Astrocyte of the cerebellum (primary cell): ENCODE data around the gene FOXO6.

ENCODE experiments used
- DNase-seq: peaks from one replicate; pipeline ENCODE4 v3.0.0-alpha.2; 2011; ENCODE audit warnings: low read depth
- H3K4me3 ChIP-seq: 2 replicates; pipeline ENCODE4 v1.5.1; 2011; ENCODE audit warnings: mild to moderate bottlenecking, low read depth, low read length, moderate library complexity
- in situ Hi-C: cut with HindIII; loops from 2 replicates; pipeline ENCODE4 v1.10.0; 2017; ENCODE audit warnings: low sequenced_read_pairs
- TF ChIP-seq, protein P1 (sequence below): IDR thresholded peaks from 2 replicates; pipeline ENCODE4 v1.5.1; 2012; ENCODE audit warnings: low read length, low read depth, moderate library complexity, mild to moderate bottlenecking; ENCODE audit errors: missing control alignments

FOXO6 gene

DNA sequence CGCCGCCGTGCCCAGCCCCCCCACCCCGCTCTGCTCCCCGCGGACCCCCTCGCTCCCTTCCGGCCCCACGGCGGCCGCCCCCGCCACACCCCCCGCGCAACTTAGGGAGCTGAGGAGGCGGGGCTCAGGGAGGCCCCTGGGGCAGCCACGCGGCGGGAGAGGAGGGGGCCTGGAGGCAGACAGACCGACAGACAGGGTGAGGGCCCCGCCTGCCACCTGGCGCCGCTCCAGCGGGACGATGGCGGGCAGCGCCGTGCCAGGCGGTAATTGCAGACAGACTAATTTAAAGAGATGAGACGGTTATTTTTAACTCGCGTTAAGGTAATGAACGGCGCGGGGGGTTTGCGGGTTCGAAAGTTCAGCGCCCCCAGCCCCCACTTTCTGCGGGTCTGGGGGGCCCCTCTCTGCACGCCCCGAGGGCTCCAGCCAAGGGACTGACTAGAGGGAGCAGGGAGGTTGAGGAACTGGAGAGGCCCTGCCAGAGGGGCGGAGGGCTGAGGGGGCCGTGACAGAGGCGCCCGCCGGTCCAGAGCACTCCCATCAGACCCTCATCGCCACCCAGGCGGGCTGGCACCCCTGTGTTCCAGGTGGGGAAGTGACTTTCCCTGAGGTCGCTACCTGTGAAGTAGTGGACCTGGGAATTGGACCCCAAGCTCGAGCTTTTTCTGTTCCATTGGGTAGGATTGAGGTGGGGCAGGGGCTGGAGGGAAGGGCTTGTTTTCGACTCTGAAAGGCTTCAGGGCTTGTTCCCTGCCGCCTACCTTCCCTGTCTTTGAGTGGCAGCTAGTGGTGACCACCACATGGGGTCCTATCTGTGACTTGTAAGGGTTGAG is 5.4 kb downstream of the FOXO6 start:
- in situ Hi-C loops: no loop called here
- no peak for DNase-seq
- H3K4me3 ChIP-seq: peak overlapping the region; percentile 24
- TF ChIP-seq, protein P1, sequence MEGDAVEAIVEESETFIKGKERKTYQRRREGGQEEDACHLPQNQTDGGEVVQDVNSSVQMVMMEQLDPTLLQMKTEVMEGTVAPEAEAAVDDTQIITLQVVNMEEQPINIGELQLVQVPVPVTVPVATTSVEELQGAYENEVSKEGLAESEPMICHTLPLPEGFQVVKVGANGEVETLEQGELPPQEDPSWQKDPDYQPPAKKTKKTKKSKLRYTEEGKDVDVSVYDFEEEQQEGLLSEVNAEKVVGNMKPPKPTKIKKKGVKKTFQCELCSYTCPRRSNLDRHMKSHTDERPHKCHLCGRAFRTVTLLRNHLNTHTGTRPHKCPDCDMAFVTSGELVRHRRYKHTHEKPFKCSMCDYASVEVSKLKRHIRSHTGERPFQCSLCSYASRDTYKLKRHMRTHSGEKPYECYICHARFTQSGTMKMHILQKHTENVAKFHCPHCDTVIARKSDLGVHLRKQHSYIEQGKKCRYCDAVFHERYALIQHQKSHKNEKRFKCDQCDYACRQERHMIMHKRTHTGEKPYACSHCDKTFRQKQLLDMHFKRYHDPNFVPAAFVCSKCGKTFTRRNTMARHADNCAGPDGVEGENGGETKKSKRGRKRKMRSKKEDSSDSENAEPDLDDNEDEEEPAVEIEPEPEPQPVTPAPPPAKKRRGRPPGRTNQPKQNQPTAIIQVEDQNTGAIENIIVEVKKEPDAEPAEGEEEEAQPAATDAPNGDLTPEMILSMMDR: no peak

DNA sequence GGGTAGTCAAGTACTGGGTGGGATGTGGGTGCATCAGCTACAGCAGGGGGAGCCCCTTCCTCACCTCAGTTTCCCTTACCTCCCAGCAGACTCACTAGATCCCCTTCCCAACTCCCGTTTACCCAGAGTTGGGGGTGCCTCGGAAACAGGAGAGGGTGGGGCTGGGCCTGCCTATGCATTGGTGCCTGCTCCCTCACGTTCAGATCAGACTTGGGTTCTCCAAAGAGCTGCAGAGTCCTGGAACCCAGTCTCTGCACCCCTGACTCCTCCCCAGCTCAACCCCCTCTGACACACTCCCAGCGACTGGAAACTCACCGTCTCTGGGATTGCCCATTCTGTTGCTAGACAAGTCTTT is 6.0 kb downstream of the FOXO6 start:
- no peak for DNase-seq
- H3K4me3 ChIP-seq: no peak overlapping the region
- in situ Hi-C loops: no loop called here
- TF ChIP-seq, protein P1: no peak

DNA sequence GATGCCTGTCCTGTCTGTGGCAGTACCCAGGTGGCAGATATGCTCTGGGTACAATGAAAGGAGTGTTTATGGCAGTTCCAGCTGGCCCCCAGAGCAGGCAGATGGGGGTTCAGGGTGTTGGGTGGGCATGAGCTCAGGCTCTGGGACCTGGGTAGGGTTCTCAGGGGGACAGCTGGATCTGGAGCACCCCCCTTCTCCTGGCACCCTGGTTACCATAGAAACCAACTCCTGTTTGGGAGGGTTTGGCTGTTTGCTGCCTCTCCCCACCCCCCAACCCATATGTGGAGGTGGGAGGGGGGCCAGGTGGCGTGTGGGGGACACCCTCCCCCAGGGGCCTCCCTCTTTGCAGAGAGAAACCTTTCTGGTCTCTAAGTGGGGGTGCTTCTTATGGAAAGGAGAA is 7.1 kb downstream of the FOXO6 start:
- no peak for DNase-seq
- in situ Hi-C loops: no loop called here
- no peak overlapping the region for H3K4me3 ChIP-seq
- TF ChIP-seq, protein P1: no peak

DNA sequence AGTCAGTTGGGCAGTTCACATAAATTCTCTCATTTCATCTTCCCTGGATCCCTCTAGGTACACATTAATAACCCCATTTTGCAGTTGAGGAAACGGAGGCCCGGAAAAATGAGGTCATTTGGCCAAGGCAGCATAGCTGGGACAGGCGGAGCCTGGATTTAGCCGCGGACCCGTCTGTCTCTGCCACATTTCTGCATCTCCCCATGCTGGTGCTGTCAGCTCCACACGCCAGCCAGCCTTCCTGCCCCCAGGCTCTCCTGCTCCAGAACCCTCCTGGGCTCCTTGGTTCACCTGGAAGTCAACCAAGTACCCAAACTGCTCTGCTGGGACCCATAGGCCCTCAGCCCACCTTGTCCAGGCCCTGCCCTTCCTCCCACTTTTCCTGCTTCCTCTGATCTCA is 7.6 kb downstream of the FOXO6 start:
- in situ Hi-C loops: no loop called here
- TF ChIP-seq, protein P1: no peak
- DNase-seq: no peak

DNA sequence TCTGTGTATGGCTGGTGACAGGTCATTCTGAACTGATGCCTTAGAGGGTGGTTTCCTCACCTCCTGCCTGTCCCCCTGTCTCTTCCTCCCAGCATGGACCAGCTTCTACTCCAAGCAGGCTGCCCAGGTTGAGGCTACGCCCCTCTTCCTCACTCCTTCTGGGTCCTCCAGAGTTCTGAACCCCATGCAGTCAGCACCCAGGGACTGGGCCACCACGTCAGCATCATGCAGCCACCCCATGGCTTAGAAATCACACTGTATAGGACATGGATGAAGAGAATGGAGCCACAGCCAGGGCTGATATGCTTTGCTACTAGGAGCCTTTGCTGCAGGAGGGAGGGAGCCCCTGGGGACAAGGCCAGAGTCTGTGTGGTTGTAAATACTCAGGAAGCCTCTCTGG is 8.3 kb downstream of the FOXO6 start:
- TF ChIP-seq, protein P1: no peak
- in situ Hi-C loops: no loop called here
- H3K4me3 ChIP-seq: no peak overlapping the region
- DNase-seq: no peak

More for the DNA sequence above, 7.6 kb downstream of the FOXO6 start:
- H3K4me3 ChIP-seq: no peak overlapping the region

DNA sequence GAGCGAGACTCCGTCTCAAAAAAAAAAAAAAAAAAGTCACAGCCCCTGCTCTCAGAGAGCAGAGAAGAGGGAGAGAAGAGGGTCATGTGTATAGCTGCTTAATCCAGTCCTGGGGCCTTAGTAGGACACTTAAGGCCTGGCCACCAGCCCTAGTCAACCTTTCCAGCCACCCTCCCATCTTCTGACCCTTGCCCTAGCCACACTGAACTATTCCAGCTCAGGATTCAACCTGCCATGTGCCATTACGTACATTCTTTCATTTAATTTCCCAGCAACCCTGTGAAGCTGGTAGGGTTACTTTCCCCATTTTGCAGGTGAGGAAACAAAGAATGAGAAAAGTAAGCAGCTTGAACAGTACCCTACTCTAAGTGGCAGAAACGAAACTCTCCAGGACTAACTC is 9.0 kb downstream of the FOXO6 start:
- in situ Hi-C loops: no loop called here
- no peak overlapping the region for H3K4me3 ChIP-seq
- DNase-seq: no peak
- TF ChIP-seq, protein P1: no peak
